Effector memory CD8-positive, alpha-beta T cell (primary cell): Measurements from ENCODE around the gene PUS3.

Experiments
- ATAC-seq: fragments of 150-1000 bp; cut with Tn5 transposase; replicated peaks from 2 replicates; pipeline ENCODE4 v1.10.0; 2021; ENCODE audit warnings: mild to moderate bottlenecking, moderate library complexity
- DNase-seq, 3 experiments: peaks; one replicate each; pipeline ENCODE4 v3.0.0; 2021
- H3K27ac Mint-ChIP-seq, 2 donors: one replicate each; pipeline ENCODE4 v1.8.0; 2022; ENCODE audit warnings: mild to moderate bottlenecking in 2 of 2, mixed read lengths in 2 of 2, moderate library complexity in 2 of 2
- H3K27me3 Mint-ChIP-seq, 2 donors: one replicate each; pipeline ENCODE4 v1.8.0; 2022; ENCODE audit warnings: mixed read lengths in 2 of 2
- H3K36me3 Mint-ChIP-seq: one replicate; pipeline ENCODE4 v1.8.0; 2022; ENCODE audit warnings: mild to moderate bottlenecking, moderate library complexity, mixed read lengths; ENCODE audit not compliant: insufficient read depth
- H3K4me1 Mint-ChIP-seq, 2 donors: one replicate each; pipeline ENCODE4 v1.8.0; 2022; ENCODE audit warnings: low read depth in 2 of 2, mixed read lengths in 2 of 2
- H3K4me3 Mint-ChIP-seq, 2 donors: one replicate each; pipeline ENCODE4 v1.8.0; 2022; ENCODE audit warnings: mild to moderate bottlenecking in 2 of 2, mixed read lengths in 2 of 2, moderate library complexity in 2 of 2
- H3K9me3 Mint-ChIP-seq, 2 donors: one replicate each; pipeline ENCODE4 v1.8.0; 2022; ENCODE audit warnings: mixed read lengths in 2 of 2

The PUS3 gene

GRCh38 chr11:125933030-125933813 lies 30.2 kb upstream of the PUS3 start:
- Mint-ChIP-seq H3K4me1 (peaks cover 0 to under 1% of the 10 kb centered on the region in 2 donors), H3K4me3 (no peak overlapping the region), H3K9me3 (no peaks in the 10 kb centered on the region), H3K27me3 (peaks cover 18 to 44% of the 10 kb centered on the region in 2 donors), H3K36me3 (no peaks in the 10 kb centered on the region), H3K27ac (no peak overlapping the region)
- ATAC-seq, result no peak
- DNase-seq, result no peak

GRCh38 chr11:125932301-125932700 lies 29.3 kb upstream of the PUS3 start:
- Mint-ChIP-seq H3K9me3 (no peaks in the 10 kb centered on the region), H3K27me3 (peaks cover 21 to 46% of the 10 kb centered on the region in 2 donors), H3K36me3 (no peaks in the 10 kb centered on the region), H3K4me3 (no peak overlapping the region), H3K4me1 (no peaks in the 10 kb centered on the region), H3K27ac (no peak overlapping the region)
- ATAC-seq (no peak), DNase-seq (no peak)

DNA sequence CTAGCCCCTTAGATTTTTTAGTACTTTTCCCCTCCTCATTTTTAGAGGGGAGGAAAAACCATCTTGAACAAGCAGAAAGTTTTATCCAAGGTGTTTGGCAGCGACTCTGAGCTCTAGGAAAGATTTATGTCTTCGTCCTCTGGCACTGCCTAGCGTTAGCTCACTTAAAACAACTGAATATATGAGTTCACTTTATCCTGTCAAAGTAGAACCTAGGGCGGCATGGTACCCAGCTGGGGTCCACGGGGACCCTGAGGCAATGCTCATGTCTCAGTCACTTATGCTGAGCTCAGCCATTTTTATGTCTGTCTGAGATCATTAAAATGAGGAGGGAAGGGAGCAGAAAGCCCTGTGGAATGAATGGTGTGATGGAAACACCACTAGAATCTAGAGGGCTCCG lies 28.7 kb upstream of the PUS3 start:
- Mint-ChIP-seq H3K4me3 (no peak overlapping the region), H3K27ac (no peak overlapping the region), H3K4me1 (no peaks in the 10 kb centered on the region), H3K36me3 (no peaks in the 10 kb centered on the region), H3K9me3 (no peaks in the 10 kb centered on the region), H3K27me3 (peaks cover 28 to 53% of the 10 kb centered on the region in 2 donors)
- no peak for ATAC-seq
- no peak for DNase-seq

- peaks cover 33 to 58% of the 10 kb centered on the region in 2 donors for H3K27me3 Mint-ChIP-seq
- no peak overlapping the region for H3K27ac Mint-ChIP-seq
- no peaks in the 10 kb centered on the region for H3K4me1 Mint-ChIP-seq
- no peaks in the 10 kb centered on the region for H3K36me3 Mint-ChIP-seq
- no peak for ATAC-seq
- H3K4me3 Mint-ChIP-seq, result no peak overlapping the region
- DNase-seq, result no peak
- H3K9me3 Mint-ChIP-seq, result no peaks in the 10 kb centered on the region
Observed at GRCh38 chr11:125931116-125931515, 28.1 kb upstream of the PUS3 start.

GRCh38 chr11:125930076-125930450 lies 27.1 kb upstream of the PUS3 start:
- Mint-ChIP-seq H3K4me1 (no peaks in the 10 kb centered on the region), H3K4me3 (no peak overlapping the region), H3K27me3 (peaks cover 39 to 69% of the 10 kb centered on the region in 2 donors), H3K27ac (no peak overlapping the region), H3K9me3 (no peaks in the 10 kb centered on the region), H3K36me3 (no peaks in the 10 kb centered on the region)
- ATAC-seq (no peak), DNase-seq (no peak)

DNA sequence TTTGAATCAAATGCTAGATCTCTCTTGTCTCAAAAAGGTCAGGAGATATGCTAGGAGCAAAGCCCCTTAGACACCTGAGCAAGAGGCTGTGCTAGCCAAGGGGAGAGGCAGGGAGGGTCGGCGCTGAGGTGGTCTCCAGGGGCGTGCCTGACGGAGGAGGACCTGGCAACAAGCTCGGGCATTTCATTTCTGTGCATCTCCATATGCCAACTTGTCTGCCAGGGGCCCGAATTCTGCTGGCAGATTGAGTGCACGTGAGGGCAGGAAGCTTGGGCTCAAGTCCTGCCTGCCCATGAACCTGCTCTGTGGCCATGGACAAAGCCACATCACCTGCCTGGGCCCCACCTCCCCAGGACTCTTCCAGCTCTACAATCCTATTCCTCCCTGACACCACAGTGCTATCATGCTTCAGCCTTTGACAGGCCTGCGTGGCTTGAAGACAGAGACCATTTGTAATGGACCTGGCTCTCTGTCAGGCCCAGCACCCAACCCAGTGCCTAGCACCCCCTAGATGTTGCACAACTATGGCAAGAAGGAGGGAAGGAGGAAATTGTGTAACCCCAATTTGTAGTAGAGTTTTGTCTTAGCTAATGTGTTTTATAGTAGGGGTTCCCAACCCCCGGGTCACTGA lies 26.6 kb upstream of the PUS3 start:
- no peaks in the 10 kb centered on the region for H3K4me1 Mint-ChIP-seq
- H3K4me3 Mint-ChIP-seq, result no peak overlapping the region
- H3K27ac Mint-ChIP-seq, result no peak overlapping the region
- no peaks in the 10 kb centered on the region for H3K36me3 Mint-ChIP-seq
- DNase-seq, result no peak
- no peaks in the 10 kb centered on the region for H3K9me3 Mint-ChIP-seq
- no peak for ATAC-seq
- peaks cover 42 to 74% of the 10 kb centered on the region in 2 donors for H3K27me3 Mint-ChIP-seq

DNA sequence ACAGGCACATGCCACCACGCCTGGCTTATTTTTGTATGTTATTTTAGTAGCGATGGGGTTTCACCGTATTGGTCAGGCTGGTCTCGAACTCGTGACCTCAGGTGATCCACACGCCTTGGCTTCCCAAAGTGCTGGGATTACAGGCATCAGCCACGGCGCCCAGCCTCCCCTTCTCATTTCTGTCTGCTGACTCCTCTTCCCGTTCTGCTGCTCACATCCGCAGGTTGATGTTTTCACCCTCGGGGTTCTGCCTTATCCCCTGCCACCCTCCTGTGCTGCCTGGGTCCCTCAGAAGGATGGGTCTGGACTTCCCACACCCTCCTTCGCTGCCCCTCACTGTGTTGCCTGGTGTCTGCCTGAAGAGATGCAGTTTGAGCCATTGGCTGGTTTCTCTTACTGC lies 23.7 kb upstream of the PUS3 start:
- ATAC-seq, result no peak
- H3K9me3 Mint-ChIP-seq, result no peaks in the 10 kb centered on the region
- H3K36me3 Mint-ChIP-seq, result no peaks in the 10 kb centered on the region
- no peak overlapping the region for H3K27ac Mint-ChIP-seq
- H3K4me1 Mint-ChIP-seq, result peaks cover 0 to 1% of the 10 kb centered on the region in 2 donors
- no peak for DNase-seq
- no peak overlapping the region for H3K4me3 Mint-ChIP-seq
- peaks cover 52 to 65% of the 10 kb centered on the region in 2 donors for H3K27me3 Mint-ChIP-seq

DNA sequence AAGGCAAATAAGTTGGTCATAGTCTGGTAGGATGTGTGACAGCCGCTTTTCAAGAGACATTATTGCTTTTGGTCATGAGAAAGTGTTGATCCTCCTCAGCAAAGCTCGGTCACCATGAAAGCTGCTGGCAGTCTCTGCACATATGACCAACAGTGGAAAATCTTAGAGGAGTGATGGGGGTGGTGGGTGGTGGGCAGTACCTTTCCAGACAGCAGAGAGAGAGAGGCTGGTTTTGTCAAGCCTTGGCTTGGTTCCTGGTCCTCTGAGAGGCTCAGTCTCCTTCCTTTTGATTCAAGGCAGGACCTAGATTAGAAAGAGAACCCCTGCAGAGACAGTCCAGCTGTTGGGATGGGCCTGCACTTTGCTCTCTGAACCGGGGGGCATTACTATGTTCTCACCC lies 22.8 kb upstream of the PUS3 start:
- H3K4me3 Mint-ChIP-seq, result no peak overlapping the region
- no peaks in the 10 kb centered on the region for H3K9me3 Mint-ChIP-seq
- ATAC-seq (no peak), DNase-seq (no peak)
- H3K36me3 Mint-ChIP-seq, result no peaks in the 10 kb centered on the region
- no peak overlapping the region for H3K27ac Mint-ChIP-seq
- H3K27me3 Mint-ChIP-seq, result peaks cover 52 to 57% of the 10 kb centered on the region in 2 donors
- peaks cover 0 to 1% of the 10 kb centered on the region in 2 donors for H3K4me1 Mint-ChIP-seq

GRCh38 chr11:125925247-125925740 lies 22.3 kb upstream of the PUS3 start:
- Mint-ChIP-seq H3K27me3 (peaks cover 52 to 57% of the 10 kb centered on the region in 2 donors), H3K27ac (no peak overlapping the region), H3K36me3 (no peaks in the 10 kb centered on the region), H3K9me3 (no peaks in the 10 kb centered on the region), H3K4me3 (no peak overlapping the region), H3K4me1 (peaks cover 0 to 1% of the 10 kb centered on the region in 2 donors)
- no peak for ATAC-seq
- DNase-seq, result no peak

DNA sequence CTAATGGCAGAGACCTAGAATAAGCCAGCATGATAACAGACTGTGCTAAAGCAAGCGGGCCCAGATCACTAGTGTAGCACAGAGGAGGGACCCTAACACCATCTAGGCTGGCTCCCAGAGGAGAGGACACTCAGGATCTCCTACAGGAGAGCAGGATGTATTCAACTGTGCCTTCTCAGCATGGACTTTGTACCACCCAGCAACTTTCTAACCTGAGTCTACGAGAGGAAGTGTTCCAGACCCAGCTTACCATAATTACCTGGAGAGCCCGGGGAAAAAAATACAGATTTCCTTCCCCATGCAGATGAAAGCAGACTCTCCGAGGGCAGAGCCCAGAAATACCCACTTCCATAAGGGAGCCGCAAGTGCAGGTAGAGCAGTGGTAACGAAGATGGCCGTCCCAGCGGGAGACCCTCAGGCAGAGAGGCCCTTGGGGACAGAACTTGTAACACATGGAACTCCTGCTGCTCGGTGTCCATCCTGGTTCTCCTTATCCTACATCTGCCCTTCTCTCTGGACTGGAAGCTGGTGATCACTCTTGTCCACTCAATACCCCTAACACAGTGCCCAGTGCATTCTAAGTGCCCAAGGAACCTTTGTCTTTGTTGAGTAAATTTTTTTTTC lies 21.5 kb upstream of the PUS3 start:
- Mint-ChIP-seq H3K27me3 (peaks cover 52 to 57% of the 10 kb centered on the region in 2 donors), H3K4me3 (no peak overlapping the region), H3K4me1 (peaks cover 0 to 1% of the 10 kb centered on the region in 2 donors), H3K36me3 (no peaks in the 10 kb centered on the region), H3K27ac (no peak overlapping the region), H3K9me3 (no peaks in the 10 kb centered on the region)
- DNase-seq, result no peak
- no peak for ATAC-seq

GRCh38 chr11:125923633-125924032 lies 20.6 kb upstream of the PUS3 start:
- H3K9me3 Mint-ChIP-seq, result no peaks in the 10 kb centered on the region
- H3K27me3 Mint-ChIP-seq, result peaks cover 52 to 59% of the 10 kb centered on the region in 2 donors
- H3K4me3 Mint-ChIP-seq, result no peak overlapping the region
- H3K4me1 Mint-ChIP-seq, result peaks cover 0 to 1% of the 10 kb centered on the region in 2 donors
- DNase-seq, result no peak
- no peak for ATAC-seq
- H3K27ac Mint-ChIP-seq, result no peak overlapping the region
- no peaks in the 10 kb centered on the region for H3K36me3 Mint-ChIP-seq

DNA sequence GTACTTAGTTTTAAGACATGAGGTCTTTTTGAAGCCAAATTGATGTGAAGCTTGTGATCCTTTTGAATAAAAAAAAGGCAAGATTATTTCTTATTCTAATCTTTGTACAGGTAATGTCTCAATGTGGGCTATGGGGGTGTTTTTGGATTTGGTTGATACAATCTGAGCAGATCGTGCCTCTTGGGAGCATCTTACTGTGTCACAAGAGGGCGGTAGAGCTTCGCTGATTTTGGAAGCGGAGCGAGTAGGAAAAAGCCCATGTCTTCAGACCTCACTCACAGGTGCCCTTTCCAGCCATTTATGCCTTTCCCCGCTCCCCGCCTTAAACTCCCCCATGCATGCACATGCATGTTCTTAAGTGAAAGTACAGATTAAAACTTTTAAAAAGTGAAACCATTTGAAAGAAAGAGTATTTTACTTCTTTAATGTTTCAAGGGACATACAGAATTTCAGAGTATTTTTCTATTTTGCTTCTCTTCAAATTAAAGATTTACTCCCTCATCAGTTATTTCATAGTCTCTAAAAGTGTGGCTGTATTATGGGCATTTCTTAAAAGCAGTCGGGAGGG lies 20.1 kb upstream of the PUS3 start:
- H3K36me3 Mint-ChIP-seq, result no peaks in the 10 kb centered on the region
- ATAC-seq (peak; percentile 52), DNase-seq (peak; percentile 24 to 31 (median 31))
- peaks cover 0 to 1% of the 10 kb centered on the region in 2 donors for H3K4me1 Mint-ChIP-seq
- H3K9me3 Mint-ChIP-seq, result no peaks in the 10 kb centered on the region
- peaks cover 57 to 65% of the 10 kb centered on the region in 2 donors for H3K27me3 Mint-ChIP-seq
- H3K27ac Mint-ChIP-seq, result no peak overlapping the region
- H3K4me3 Mint-ChIP-seq, result no peak overlapping the region

- Mint-ChIP-seq H3K4me3 (no peak overlapping the region), H3K27me3 (peaks cover 52 to 63% of the 10 kb centered on the region in 2 donors), H3K9me3 (no peaks in the 10 kb centered on the region), H3K36me3 (no peaks in the 10 kb centered on the region), H3K4me1 (peaks cover 0 to 1% of the 10 kb centered on the region in 2 donors), H3K27ac (no peak overlapping the region)
- DNase-seq (no peak), ATAC-seq (no peak)
Observed at GRCh38 chr11:125922156-125922555, 19.1 kb upstream of the PUS3 start.
